ENCODE data around the gene BRSK2. TPM values are rescaled to one million over a fixed set of nuclear protein-coding genes. Genes with fewer than 3 reads are reported as not detected.

BRSK2 gene
- total and polyA plus RNA-seq, 7 donors: 0.19 to 0.78 (median 0.32) TPM

- TF ChIP-seq, protein P1, sequence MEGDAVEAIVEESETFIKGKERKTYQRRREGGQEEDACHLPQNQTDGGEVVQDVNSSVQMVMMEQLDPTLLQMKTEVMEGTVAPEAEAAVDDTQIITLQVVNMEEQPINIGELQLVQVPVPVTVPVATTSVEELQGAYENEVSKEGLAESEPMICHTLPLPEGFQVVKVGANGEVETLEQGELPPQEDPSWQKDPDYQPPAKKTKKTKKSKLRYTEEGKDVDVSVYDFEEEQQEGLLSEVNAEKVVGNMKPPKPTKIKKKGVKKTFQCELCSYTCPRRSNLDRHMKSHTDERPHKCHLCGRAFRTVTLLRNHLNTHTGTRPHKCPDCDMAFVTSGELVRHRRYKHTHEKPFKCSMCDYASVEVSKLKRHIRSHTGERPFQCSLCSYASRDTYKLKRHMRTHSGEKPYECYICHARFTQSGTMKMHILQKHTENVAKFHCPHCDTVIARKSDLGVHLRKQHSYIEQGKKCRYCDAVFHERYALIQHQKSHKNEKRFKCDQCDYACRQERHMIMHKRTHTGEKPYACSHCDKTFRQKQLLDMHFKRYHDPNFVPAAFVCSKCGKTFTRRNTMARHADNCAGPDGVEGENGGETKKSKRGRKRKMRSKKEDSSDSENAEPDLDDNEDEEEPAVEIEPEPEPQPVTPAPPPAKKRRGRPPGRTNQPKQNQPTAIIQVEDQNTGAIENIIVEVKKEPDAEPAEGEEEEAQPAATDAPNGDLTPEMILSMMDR (IDR thresholded peaks at IDR 0.05): no peak
- intact Hi-C loops (cut with DNase I): no loop called here
- no peak for ATAC-seq
Measured at GRCh38 chr11:1444823-1445422, 55.2 kb downstream of the BRSK2 start.

GRCh38 chr11:1445741-1446445, 56.2 kb downstream of the BRSK2 start:
- H3K9me3 ChIP-seq: no peaks in the 10 kb centered on the region
- no peaks in the 10 kb centered on the region for H3K36me3 ChIP-seq (ENCODE audit: insufficient read depth in 1 of 2, low read depth in 1 of 2)
- WGBS, 3 donors: 80 to 82% (median 81%) methylated on average over 27 to 30 of the region's 30 CpGs
- ATAC-seq (no peak), DNase-seq (no peak)
- H3K27me3 ChIP-seq (ENCODE audit: insufficient read depth in 3 of 3, low read length in 2 of 3): peaks cover 0 to 14% (median 0%) of the 10 kb centered on the region in 3 donors
- intact Hi-C loops (cut with DNase I): no loop called here
- TF ChIP-seq, protein P1 (IDR thresholded peaks at IDR 0.05): no peak
- no peak overlapping the region for H3K4me3 ChIP-seq
- no peaks in the 10 kb centered on the region for H3K4me1 ChIP-seq
- H3K27ac ChIP-seq: no peak overlapping the region

More at GRCh38 chr11:1444823-1445422, 55.2 kb downstream of the BRSK2 start:
- Histone ChIP-seq H3K4me3 (no peak overlapping the region), H3K27me3 (ENCODE audit: insufficient read depth in 3 of 3, low read length in 2 of 3) (peaks cover 0 to 9% (median 0%) of the 10 kb centered on the region in 3 donors), H3K36me3 (ENCODE audit: insufficient read depth in 1 of 2, low read depth in 1 of 2) (no peaks in the 10 kb centered on the region), H3K27ac (no peak overlapping the region), H3K9me3 (no peaks in the 10 kb centered on the region), H3K4me1 (no peaks in the 10 kb centered on the region)
- WGBS, 3 donors: 78 to 79% (median 78%) methylated on average over 29 to 32 of the region's 32 CpGs
- DNase-seq: no peak

GRCh38 chr11:1446623-1447022, 56.9 kb downstream of the BRSK2 start:
- TF ChIP-seq, protein P1 (IDR thresholded peaks at IDR 0.05): no peak
- Histone ChIP-seq H3K4me1 (no peaks in the 10 kb centered on the region), H3K36me3 (ENCODE audit: insufficient read depth in 1 of 2, low read depth in 1 of 2) (no peaks in the 10 kb centered on the region), H3K27me3 (ENCODE audit: insufficient read depth in 3 of 3, low read length in 2 of 3) (peaks cover 0 to 21% (median 3%) of the 10 kb centered on the region in 3 donors), H3K4me3 (no peak overlapping the region), H3K9me3 (no peaks in the 10 kb centered on the region), H3K27ac (no peak overlapping the region)
- ATAC-seq: no peak
- intact Hi-C loops (cut with DNase I): no loop called here
- 61 to 81% (median 67%) methylated on average over 7 to 9 of the region's 9 CpGs for WGBS, 3 donors
- no peak for DNase-seq

GRCh38 chr11:1447845-1448825, 58.4 kb downstream of the BRSK2 start:
- peaks cover 0 to 13% (median 6%) of the 10 kb centered on the region in 3 donors for H3K27me3 ChIP-seq (ENCODE audit: insufficient read depth in 3 of 3, low read length in 2 of 3)
- TF ChIP-seq, protein P1 (IDR thresholded peaks at IDR 0.05): no peak

More at GRCh38 chr11:1447845-1448825, 58.4 kb downstream of the BRSK2 start:
- ATAC-seq (peak in 1 of 4 donors; percentile 16), DNase-seq (no peak)
- no peaks in the 10 kb centered on the region for H3K36me3 ChIP-seq (ENCODE audit: insufficient read depth in 1 of 2, low read depth in 1 of 2)
- no peak overlapping the region for H3K27ac ChIP-seq
- intact Hi-C loops (cut with DNase I): no loop called here
- no peaks in the 10 kb centered on the region for H3K9me3 ChIP-seq
- no peak overlapping the region for H3K4me3 ChIP-seq
- 84 to 88% (median 85%) methylated on average over 35 to 49 of the region's 49 CpGs for WGBS, 3 donors
- no peaks in the 10 kb centered on the region for H3K4me1 ChIP-seq
